Measurements from ENCODE around the gene LYZL4.
A peak's percentile ranks its signal among the peaks of the same experiment; 100 is the strongest.

LYZL4 gene, protein sequence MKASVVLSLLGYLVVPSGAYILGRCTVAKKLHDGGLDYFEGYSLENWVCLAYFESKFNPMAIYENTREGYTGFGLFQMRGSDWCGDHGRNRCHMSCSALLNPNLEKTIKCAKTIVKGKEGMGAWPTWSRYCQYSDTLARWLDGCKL

DNA sequence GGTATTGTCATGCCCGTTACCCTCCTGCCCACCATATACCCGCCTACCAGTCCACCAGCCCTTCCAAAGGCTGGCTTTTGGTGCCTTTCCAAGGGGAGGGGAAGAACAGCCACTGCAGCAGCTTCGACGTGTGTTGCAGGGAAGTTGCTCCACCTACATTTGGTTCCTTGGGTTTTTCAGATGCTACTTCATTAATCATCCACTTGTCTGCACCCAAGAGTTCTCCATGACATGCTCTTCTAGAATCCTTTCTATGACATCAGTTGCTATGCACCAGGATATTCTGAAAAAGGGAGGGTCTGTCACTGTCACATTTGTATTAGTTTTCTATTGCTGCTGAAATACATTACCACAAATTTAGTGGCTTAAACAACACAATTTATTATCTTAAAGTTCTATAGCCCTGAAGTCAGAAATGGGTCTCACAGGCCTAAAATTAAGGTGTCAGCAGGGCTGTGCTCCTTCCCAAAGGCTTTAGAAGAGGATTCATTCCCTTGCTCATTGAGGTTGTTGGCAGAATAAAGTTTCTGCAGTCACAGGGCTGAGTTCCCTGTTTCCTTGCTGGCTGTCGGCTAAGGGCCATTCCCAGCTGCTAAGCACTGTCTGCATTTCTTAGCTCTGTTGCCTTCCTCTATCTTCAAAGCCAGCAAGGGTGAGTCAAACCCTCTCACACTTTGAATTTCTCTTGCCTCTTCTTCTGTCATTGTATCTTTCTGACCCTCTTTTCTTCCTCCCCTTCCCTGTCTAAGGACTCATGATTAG is at the start of gene LYZL4:
Gene LYZL4 (minus strand): TSS at position 241 of the 762 bp plus-strand sequence. CDS start 3,359 bp downstream, outside the sequence.
- no peak for DNase-seq (ENCODE audit: low read depth)

DNA sequence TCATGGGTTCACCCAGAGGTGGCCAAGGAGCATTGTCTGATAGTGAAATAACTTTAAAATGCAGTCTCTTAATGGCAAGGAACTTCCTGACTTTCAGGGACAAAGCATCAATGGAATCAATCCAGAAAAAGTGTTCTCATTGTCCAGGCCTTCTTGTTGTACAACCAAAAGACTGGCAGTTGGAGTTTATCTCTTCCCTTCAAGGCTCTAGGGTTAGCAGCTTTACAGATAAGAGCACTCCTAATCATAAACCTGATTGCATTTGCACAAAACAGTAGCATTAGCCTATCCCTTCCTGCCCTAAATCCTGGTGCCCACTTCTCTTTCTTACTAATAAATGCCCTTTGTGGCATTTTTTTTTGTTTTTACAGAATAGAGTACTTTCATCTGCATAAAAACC is 48.7 kb upstream of the LYZL4 start:
- DNase-seq (ENCODE audit: low read depth): no peak

DNA sequence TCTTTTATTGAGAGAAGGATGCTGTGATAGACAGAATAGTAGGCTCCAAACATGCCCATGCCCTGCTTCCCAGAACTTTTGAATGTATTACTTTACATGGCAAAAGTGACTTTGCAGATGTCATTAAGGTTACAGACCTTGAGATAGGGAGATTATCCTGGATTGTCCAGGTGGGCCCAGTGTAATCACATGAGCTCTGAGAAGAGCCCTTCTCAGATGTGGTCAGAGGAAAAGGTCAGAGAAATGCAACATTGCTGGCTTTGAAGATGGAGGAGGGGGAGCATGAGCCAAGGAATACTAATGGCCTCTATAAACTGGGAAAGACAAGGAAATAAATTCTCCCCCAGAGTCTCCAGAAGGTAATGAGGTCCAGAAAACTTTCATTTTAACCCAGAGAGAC is 45.8 kb upstream of the LYZL4 start:
- DNase-seq (ENCODE audit: low read depth): no peak

DNA sequence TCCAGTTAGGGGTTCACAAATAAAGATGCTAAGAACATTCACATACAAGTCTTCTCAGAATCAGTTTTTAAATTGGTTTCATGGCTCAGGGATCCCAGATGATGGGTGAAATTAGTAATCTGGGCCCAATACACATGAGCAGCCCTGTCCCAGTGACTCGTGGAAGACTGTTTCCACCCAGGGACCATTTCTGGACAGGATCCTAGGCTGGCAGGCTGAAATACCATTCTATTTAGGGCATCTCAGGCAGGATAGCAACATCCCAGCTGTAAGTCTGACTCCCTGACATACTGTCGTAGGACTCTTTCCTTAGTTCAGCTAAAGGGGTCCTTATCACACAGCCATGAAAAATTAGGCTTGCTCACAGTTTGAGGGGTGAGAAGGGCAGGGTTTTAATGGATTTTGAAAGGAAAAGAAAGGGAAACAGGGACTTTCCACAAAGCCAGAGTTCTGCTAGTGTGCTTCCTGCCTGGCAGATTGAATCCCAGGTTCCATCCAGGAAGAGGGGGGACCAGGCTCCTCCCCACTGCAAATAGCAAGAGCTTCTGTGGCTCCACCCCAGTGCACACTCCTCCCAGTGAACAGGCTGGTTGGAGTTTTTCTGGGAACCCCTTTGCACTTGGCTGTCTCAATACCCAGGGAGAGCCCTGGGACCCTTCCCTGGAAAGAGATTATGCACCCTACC is 41.3 kb upstream of the LYZL4 start:
- DNase-seq (ENCODE audit: low read depth): no peak

DNA sequence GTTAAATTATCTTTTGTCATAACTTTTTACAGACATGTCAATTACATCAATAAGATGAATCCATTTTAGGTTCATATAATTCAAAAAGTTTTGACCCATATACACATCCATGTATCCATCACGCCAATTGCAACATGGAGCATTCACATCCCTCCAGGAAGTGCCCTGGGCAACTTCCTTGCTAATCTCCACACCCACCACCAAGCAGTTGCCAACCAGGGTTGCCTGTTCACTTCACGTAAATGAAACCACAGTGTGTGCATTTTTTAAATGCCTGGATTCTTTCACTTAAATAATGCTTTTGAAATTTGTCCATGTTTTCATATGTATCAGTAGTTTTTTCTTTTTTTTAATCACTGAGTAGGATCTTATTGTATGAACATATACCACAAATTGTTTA is 40.7 kb upstream of the LYZL4 start:
- no peak for DNase-seq (ENCODE audit: low read depth)

DNA sequence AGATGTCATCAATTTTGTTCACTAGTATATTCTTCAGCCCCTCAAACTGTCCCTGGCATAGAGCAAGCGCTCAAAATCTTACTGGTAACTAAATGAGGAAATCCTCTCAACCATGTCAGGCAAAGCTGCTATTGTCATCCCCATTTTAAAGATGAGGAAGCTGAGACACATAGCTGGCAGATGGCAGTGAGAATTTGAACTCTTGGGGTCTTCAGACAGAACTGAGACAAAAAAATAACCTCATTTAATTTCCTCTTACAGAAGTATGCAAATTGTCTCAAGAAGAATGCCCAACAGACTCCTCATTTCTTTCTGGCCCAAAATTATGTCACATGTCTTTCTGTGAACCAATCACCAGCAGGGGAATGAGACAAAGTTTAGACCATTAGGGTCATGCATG is 40.2 kb upstream of the LYZL4 start:
- DNase-seq (ENCODE audit: low read depth): no peak

DNA sequence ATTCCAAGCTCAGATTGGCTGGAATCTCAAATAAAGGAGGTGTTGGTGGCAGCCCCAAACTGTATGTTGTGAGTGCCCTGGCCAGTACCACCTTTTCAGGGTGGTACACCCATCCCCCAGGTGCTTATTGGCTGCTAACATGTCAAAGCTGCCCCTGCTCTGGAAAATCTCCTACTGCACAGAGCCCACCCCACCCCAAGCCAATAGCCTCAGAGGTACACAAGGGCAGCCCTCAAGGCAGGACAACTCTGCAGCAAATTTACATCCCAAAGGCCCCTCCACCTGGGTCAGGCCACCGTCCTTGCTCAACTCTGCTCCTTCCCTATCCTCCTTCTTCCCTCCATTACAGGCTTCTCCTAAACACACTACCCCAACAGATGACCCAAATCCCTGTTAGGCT is 37.1 kb upstream of the LYZL4 start:
- no peak for DNase-seq (ENCODE audit: low read depth)

DNA sequence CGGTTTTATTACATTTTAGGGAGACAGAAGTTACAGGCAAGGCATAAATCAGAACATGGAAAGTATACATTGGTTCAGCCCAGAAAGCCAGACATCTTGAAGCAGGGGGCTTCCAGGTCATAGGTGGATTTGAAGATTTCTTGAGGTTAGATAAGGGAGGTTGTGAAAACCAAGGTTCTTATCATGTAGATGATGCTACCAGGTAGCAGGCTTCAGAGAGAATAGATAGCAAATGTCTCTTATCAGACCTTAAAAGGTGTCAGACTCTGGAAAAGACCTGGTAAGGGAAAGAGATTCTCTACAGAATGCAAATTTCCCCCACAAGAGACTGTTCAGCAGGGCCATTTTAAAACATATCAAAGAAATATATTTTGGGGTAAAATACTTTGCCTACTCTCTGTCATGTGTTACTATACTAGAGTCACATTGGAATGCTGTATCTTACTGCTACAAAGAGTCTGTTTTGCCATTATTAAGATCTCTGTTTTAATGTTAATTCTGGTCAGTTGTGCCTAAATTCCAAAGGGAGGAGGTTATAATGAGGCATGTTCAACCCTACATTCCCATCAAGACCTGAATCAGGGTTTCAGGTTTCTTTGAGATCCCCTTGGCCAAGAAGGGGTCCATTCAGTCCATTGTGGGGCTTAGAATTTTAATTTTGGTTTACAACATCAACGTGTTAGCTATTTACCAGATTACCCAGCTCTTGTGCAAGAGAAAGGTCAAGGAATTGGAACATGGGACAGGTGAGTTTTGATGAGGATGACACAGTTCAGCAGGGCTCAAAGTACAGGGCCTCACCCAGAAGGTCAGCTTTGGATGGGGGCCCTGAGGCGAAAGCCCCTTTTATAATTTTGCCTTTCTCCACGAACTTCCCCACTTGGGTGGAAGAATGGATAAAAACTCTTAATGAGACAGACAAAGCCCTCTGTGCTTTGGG is 36.0 kb upstream of the LYZL4 start:
- no peak for DNase-seq (ENCODE audit: low read depth)

DNA sequence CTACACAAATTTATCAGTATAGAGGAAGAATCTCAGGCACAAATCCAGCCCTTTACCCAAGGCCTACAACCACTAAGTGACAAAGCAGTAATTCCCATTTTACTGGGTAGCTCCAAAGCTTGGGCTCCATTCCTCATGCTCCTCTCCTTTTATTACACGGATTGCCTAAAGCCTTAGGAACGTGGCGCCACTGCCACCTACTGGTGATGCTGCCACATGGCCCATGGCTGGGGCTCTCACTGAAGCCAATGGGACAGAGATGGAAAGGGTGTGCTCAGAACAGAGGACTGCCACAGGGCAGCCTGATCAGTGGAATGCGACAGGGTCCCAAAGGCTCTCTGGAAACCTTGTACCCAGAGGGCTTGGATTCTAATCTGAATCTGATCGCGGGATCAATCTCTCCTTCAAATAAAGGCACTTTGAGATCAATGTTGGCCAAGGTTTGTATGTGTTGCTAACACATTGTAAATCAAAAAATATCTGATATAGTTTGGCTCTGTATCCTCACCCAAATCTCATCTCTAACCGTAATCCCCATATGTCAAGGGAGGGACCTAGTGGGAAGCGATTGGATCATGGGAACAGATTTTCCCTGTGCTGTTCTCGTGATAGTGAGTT is 33.5 kb upstream of the LYZL4 start:
- peak; percentile 69 for DNase-seq (ENCODE audit: low read depth)

DNA sequence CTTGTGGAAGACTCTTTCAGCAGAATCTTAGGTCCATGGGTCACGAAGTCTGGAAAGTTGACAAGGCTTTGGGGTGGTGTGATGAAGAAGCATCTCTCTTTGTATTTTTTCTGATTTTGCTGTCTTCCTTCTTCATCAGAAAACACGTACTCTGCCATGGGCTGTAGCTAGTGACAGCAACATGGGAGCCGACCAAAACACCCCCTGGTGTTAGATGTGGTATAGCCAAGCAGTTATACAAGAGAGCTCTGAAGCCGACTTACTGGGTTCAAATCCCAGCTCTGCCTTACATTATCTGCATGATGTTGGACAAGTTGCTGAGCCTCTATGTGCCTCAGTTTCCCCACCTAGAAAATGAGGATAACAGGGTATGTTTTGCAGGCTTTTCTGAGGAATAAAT is 32.9 kb upstream of the LYZL4 start:
- no peak for DNase-seq (ENCODE audit: low read depth)

DNA sequence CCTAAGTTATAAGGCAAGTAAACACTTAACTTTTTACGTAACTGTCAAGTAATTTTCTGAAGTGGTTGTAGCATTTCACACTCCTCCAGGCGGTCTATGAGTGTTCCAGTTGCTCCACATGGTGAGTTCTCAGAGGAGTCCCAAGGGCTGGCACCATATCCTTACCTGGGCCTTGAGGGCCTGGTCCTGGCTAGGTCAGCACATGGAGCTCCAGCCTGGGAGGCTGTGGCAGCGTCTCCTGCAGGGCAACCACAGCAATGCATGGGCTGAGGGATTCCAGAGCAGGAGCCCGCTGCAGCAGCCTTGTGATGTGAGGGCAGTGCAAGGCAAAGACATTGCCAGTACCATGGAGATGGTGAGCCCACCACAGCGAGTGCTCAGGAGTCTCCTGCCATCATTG is 32.2 kb upstream of the LYZL4 start:
- DNase-seq (ENCODE audit: low read depth): no peak

DNA sequence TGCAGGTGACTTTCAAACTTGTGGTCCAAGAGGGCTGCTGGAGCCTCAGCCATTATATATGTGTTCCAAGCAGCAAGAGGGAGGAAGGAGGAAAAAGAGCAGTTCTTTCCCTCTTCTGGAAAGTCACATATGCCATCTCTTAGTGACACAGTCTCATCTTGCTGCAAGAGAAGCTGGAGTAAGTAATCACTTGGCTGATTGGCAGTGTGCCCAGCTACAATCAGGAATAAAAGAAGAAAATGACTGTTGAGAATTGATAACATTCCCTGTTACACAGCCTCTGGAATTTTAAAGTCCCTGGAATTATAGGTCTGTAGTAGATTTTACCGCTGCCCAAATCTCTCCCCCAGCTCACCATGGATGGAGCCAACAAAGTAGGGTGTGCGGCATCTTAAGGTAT is 31.4 kb upstream of the LYZL4 start:
- no peak for DNase-seq (ENCODE audit: low read depth)

DNA sequence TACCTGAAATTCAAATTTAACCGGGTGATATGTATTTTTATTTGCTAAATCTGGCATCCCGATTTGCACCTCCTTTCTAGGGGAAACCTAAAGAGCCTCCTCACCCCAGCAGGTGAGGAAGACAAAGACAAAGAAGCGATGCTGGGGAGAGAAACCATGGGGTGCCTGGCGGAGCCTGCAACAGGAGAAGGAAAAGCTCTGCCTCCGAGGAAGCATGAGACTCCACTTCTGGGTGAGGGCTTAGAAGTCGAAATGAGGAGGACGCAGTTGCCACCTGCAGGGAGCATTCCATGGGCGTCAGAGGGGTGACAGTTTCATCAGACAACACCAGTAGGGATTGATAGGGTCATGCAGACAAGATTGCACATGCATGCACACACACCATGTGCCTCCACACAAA is 30.5 kb upstream of the LYZL4 start:
- DNase-seq (ENCODE audit: low read depth): no peak

DNA sequence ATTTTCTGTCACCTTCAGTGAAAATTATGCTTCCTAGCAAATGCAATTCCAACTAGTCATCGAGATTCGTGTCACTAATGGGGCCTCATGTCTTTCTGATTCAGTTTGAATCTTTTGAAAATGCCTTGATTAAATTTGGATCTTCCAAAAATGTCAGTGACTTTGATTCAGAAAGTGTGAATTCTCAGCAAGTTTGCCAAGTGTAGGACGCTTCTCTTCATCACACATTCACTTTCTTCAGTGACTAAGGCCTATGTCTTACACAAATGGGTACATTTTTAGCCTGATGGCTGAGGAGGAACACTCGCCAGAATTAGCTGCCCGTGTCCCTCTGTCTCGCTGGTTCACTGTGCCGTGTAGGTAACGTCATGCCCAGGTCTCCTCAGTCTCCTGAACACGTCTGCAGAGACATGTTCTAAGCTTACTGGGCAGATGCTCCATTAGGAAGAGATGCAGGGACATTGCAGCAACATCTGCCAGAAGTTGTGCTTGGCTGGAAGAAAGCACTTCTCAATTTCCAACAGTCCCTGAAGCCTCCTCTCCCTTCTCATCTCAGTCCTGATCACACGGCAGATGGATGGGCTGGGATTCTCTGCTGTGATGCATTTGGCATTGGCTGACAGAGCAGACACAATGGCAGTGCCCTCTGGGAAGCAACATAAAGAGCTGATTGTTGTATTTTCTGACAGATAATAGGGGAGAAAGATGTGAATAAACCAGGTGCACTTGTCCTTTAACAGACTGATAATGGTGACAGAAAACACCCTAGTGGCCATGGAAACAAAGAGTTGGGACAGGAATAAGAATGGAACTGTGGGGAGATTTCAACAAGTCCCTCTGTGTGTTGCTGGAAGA is 29.1 kb upstream of the LYZL4 start:
- DNase-seq (ENCODE audit: low read depth): no peak

DNA sequence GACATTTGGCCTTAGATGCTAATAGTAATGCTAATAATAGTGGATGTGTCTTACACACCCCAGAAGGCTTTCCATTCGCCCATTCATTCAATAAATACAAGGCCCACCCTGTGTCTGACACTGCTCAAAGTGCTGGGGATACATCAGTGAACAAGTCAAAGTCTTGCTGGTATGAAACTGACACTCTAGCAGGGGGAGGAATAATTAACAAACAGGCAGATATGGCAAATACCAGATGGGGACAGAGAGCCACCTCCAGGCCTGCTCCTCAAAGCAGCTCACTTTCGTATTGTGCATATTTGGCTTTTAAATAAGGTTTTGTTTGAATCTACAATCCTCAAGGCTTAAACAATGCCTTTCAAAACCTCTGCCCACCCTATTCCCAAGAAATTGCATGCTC is 28.3 kb upstream of the LYZL4 start:
- DNase-seq (ENCODE audit: low read depth): no peak

DNA sequence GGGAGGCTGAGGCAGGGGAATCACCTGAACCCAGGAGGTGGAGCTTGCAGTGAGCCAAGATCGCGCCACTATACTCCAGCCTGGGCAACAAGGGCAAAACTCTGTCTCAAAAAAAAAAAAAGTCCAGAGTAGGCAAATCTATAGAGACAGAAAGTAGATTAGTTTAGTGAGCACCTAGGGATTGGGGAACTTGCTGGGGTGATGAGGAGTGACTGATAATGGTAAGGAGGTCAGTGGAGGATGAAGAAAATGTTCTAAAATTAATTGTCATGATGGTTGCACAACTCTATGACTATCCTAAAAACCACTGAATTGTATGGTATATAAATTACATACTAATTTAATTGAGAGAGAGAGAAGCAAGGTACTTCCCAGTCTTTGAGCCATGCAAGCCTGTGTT is 27.8 kb upstream of the LYZL4 start:
- DNase-seq (ENCODE audit: low read depth): no peak

DNA sequence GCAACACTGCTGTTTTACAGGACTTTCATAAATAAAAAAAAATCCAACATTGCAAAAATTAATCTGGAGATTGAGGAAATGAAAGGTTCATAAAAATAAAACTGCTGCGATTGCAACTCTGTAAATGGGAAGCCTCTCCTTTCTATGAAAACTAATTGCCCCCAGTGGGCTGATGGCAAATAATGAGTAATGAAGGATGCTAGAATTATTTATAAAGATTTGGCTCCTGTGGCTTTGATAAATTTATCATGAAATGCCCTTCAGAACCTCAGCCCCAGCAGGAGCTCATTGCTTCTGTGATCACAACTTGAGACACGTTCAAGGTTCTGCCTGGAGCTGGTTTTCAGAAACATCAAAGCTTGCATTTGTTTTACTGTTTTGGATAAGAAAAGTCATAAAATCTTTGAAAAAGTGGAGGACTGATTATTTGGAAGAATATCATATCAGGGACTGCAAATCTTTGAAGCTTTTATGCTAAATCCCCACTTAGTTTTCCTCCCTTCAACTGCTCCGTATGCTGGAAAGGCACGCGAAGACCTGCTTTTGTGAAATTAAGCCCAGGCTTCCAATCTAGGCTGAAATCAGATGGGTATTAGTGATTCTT is 24.5 kb upstream of the LYZL4 start:
- DNase-seq (ENCODE audit: low read depth): no peak

DNA sequence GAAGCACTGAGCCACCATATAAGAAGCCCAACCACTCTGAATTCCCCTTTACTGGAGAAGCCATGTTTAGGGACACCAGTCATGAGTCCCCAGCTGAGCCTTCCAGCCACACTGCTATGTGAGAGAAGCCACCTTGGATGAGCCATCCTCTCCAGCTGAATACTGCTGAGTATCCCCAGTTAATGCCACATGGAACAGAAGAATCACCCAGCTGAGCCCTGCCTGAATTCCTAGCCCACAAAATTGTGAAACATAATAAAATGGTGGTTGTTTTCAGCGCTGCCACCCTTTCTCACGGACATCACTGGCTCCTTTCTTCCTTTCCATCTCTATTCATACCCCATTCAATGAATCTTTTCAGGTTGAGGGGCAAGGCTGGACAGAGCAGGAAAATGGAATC is 22.1 kb upstream of the LYZL4 start:
- no peak for DNase-seq (ENCODE audit: low read depth)

DNA sequence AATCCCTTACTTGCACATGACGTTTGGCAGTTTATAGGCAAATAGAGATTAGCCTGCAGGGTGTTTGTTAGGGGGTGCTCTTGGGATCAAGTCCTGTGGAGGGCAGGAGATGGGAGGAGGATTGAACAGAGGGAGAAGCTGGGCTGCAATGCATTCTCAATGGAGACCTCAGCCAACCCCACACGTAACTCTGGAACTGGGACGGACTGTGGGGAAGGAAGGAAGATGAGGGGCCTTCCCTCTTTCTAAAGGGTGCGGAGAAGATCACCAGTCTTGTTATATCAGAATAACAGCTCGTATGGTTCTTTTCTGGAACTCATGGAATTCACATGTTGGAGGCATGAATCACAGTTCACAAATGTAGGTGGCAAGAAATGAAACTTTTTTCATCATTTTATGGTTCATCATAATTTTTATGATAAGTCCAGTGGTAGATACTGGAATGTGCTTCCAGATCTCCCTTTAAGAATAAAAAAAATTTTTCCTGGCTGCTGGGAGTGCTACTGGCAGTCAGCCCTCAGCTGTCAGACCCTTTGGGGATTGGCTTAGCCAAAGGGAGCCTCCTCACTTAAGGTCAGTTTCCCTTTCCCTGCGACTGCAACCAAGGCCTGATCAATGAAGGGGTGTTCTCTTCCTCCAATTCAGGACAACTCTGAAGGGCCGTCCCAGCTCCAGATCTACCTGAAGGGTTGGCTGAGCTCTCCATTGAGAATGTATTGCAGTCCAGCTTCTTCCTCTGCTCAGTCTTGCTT is 20.5 kb upstream of the LYZL4 start:
- no peak for DNase-seq (ENCODE audit: low read depth)

DNA sequence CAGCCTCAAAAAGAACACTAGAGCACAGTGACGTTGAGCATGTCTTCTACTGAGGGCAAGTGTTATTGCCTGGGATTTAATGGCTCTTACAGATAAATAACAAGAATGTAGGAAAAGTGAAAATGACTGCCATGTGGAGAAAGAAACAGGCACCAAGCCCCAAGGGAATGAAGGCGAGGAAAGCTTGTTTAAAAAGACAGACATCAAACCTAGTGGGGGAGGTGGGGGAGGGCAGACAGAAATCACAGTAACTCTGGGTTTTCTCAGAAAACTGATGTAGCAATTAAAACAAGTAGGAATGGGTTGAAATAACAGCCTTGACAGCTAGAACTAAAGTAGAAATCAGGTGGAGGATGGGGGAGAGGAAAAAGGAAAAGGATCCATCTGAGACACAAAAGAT is 18.4 kb upstream of the LYZL4 start:
- no peak for DNase-seq (ENCODE audit: low read depth)

Measured in activated gamma-delta T cell treated with anti-CD3 and anti-CD28 coated beads, Interleukin-2, amount 50 U/mL, for 16 hours (primary cell).